ENCODE measurements around the gene EEF1A2.

EEF1A2 gene

DNA sequence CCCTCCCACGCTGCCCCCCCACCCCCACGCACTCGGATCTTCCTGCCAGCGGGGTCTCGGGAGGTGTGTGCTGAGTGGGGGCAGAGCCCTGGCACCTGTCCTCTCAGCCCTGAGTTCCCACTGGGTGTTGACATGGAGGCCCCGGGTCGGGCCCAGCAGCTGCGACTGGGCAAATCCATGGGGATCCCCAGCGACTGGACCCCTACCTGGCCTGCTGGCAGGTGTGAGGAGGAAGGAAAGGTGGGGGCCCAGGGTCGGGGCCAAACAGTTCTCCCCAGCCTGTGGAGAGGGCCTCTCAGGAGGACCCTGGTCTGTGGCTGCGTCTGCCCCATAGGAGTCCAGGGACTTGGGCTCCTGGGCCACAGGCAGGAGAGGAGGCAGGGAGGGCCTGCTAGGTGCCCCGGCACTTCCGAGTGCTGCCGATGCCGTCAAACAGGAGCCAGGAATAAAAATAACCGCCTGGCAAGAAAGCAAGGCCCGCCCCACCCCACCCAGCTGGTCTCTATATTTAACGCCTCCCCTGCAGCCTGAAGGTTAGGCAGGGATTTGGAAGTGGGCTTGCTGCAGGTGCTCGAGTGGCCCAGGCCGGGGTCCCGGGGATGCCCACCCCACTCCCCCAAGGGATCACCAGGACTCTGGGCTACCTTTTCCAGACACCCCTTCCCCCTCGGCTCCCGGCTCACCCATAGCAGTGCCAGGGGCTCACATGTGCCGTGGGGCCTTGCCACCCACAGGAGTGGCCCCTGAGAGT is 1.4 kb upstream of the EEF1A2 start:
- DNase-seq (ENCODE audit: low read depth in 2 of 2) = no peak

DNA sequence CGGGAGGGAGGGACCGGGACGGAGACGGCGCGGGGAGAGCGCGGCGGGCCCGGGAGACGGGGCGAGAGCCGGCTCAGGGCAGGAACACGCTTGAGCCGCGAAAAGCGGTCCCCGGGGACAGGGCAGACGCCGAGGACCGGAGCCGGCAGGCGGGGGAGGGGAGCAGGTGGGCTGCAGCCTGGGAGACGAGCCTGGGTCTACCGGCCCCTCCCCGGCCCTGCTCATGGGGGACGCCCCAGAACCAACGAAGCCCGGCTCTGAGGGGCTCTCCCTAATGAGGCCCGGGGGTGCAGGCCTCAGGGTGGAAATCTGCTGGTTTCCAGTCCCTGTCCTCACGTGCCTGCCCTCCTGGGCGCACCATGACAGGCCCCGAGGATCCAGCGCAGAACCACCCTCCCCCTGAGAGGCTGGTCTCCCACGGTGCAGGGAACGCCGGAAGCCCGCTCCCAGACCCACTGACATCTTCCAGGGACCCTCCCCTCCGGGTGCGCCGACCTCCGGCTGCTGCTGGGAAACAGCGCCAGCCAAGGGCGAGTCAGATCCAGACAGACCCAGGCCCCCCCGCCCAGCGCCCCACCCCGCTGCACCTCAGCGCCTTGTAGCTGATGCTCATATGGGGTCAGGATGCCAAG is 571 bp upstream of the EEF1A2 start:
- no peak for DNase-seq (ENCODE audit: low read depth in 2 of 2)

GRCh38 chr20:63497946-63498935 is 642 bp downstream of the EEF1A2 start:
- no peak for DNase-seq (ENCODE audit: low read depth in 2 of 2)

DNA sequence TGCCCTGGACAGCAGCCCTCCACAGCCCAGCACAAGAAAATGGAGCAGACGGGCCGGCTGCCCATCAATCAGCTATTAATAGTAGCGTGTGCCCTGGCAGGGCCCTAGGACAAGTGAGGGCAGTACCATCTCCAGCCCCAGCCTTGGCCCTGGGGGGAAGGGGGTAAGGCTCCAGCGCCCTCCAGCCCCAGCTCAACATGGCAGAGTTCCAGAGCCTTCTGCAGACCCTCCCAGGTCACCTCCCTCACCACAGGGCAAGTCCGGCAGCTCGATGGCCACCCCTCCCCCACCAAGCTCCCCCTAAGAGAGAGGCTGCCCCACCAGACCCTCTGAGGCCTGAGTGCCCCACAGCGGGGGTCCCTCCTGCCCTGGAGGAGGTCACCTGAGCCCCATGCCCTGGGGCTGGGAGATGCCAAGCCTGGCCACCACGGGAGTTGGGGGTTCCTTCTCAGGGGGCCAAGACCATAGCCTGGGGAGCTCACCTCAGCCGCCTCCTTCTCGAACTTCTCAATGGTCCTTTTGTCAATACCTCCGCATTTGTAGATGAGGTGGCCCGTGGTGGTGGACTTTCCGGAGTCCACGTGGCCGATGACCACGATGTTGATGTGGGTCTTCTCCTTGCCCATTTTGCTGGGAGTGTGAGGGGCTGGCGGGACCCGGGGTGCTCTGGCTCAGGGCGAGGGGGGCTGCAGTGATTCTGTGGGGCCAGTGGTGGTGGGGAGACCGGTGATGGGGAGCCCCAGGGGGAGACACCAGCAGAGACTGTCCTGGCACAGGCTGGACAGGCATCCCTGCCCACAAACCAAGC is 1.5 kb downstream of the EEF1A2 start:
- no peak for DNase-seq (ENCODE audit: low read depth in 2 of 2)

DNA sequence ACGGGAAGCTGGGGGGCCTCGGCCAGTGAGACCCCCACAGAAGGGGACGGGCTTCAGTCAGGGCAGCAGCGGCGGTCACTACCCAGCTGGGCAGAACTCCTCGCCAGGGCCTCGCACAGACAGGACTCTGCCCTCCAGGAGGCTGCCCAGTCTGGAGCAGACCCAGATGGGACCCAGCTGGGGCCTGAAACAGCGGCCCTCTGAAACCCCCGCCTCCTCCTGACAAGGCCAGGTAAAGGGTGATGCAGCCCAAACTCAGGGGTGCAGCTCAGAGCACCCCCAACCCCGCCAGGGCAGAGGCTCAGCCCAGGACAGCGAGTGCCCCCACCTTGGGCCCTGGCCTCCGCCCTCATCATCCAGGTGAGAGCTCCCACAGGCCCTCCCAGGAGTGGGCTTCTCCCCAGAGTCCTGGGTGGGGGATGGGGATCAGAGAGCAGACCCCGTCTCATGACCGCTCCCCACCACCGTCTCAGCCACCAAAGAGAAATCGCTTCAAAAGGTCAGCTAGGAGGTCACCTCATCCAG is 2.2 kb downstream of the EEF1A2 start:
- DNase-seq (ENCODE audit: low read depth in 2 of 2) = no peak

GRCh38 chr20:63495741-63496595 is 2.9 kb downstream of the EEF1A2 start:
- DNase-seq (ENCODE audit: low read depth in 2 of 2) = peak; percentile 63

DNA sequence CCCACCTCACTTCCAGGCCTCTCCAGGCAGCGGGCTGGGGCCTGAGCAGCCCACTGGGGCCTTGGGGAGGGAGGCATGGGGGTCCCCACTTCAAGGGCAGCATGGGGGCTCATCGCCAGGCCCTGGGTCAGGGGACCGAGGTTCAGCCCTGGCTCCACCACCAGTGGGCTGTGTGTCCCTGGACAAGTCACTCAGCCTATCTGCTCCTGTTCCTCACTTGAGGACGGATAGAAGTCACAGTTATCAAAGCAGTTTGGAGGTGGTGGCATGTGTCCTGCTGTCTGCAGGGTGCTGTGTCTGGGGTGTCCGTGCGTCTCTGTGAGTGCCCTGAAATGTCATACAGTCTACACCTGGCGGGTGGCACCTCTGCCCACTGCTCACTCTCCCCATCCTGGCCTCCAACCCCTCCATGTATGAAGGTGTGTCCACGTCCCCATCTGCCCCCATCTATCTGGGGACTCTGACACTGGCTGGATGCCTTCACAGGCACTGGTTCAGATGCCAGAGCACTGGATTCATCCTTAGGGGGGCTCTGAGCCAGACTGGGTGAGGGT is 3.6 kb downstream of the EEF1A2 start:
- DNase-seq (ENCODE audit: low read depth in 2 of 2) = no peak

DNA sequence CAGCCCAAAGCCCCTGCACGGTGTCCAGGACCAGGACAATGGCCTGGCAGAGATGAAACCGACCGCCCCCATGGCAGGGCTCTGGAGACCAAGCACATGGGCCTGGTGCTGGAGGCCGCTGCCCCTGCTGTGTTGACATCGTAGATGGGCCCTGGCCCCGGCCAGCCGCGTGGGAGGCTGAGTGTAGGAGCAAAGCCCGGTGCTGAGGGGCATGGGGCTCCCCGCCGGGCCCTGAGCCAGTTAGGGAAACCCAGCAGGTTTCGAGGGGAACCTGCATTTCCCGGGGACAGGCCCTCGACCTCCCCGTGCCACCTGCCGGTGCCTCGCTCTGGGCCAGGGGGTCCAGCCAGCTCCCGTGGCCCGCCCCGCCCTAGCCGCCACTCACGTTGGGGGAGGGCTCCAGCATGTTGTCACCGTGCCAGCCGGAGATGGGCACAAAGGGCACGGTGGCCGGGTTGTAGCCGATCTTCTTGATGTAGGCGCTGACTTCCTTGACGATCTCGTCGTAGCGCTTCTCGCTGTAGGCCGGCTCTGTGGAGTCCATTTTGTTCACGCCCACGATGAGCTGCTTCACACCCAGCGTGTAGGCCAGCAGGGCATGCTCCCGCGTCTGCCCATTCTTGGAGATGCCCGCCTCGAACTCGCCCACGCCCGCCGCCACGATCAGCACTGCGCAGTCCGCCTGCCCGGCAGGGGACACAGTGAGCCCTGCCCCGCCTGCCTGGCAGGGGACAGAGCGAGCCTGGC is 4.3 kb downstream of the EEF1A2 start:
- no peak for DNase-seq (ENCODE audit: low read depth in 2 of 2)

- no peak for DNase-seq (ENCODE audit: low read depth in 2 of 2)
Observed at GRCh38 chr20:63494084-63494419, 4.8 kb downstream of the EEF1A2 start.

DNA sequence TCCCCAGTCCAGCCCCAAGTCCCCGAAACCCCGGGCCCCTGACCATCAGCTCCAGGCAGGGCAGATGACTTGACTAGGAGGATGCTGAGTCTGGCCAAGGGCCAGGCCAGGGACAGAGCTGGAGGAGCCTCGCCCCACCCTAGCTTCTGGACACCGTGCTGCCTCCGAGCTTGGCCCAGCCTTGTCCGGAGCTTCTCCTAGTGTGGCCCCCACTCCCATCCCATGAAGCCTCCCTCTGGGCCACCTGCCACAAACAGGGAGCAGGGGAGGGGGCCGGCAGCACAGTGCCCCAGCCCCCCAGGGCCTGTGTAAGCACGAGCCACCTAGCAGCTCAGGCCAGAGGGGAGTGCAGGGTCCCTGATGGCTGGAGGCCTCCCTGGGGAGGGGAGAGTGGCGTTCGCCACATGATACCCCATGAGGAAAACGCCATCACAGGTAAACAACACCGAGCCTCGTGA is 5.3 kb downstream of the EEF1A2 start:
- DNase-seq (ENCODE audit: low read depth in 2 of 2) = no peak

DNA sequence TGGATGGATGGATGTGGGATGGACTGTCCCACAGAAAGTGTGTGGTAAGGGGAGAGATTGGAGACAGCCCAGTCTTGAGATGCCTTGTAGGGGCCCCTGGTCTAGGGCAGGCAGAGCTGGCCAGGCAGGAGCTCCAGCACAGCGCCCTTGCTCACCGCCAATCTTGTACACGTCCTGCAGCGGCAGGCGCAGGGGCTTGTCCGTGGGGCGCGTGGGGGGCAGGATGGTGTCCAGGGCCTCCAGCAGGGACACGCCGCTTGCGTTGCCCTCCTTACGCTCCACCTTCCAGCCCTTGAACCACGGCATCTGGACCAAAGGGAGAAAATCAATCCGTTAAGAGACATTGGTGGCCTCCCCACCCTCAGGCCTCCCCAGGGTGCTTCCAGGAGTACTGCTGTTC is 5.9 kb downstream of the EEF1A2 start:
- no peak for DNase-seq (ENCODE audit: low read depth in 2 of 2)

DNA sequence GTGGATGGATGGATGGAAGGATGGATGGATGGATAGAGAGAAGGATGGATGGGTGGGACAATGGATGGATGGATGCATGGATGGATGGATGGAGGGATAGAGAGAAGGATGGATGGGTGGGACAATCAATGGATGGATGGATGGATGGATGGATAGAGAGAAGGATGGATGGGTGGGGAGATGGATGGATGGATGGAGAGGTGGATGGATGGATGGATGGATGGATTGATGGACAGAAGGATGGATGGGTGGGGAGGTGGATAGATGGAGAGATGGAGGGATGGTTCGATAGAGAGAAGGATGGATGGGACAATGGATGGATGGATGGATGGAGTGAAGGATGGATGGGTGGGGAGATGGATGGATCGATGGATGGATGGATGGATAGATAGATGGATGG is 6.4 kb downstream of the EEF1A2 start:
- no peak for DNase-seq (ENCODE audit: low read depth in 2 of 2)

DNA sequence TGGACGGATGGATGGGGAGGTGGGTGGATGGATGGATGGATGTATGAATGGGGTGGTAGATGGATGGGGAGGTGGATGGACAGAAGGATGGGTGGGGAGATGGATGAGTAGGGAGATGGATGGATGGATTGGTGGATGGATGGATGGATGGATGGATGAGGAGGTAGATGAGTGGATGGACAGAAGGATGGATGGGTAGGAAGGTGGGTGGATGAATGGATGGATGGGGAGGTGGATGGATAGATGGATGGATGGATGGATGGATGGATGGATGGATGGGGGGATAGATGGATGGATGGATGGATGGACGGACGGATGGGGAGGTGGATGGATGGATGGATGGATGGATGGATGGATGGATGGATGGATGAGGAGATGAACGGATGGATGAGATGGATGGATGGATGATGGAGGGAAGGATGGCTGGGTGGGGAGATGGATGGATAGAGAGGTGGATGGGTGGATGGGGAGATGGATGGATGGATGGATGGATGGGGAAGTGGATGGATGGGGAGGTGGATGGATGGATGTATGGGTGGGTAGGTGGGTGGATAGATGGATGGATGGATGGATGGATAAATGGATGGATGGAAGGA is 7.2 kb downstream of the EEF1A2 start:
- no peak for DNase-seq (ENCODE audit: low read depth in 2 of 2)

DNA sequence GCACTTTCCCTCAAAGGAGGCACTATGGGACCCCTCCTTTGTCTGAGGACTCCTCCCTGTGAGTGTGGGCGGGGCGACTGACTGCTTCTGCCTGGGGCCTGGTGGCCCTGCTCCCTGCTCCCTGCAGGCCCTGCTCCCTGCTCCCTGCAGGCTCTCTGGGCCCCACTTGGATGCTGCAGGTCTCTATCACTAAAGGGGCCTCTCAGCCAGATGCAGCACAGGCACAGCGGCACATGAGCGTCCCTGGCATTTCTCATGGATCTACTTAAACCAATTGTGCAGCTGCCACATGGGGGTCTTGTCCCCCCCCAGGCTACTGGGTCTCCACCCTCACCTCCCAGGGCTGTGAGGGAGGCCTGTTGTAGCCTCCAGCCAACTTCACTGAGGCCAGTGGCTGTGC is 7.8 kb downstream of the EEF1A2 start:
- no peak for DNase-seq (ENCODE audit: low read depth in 2 of 2)

DNA sequence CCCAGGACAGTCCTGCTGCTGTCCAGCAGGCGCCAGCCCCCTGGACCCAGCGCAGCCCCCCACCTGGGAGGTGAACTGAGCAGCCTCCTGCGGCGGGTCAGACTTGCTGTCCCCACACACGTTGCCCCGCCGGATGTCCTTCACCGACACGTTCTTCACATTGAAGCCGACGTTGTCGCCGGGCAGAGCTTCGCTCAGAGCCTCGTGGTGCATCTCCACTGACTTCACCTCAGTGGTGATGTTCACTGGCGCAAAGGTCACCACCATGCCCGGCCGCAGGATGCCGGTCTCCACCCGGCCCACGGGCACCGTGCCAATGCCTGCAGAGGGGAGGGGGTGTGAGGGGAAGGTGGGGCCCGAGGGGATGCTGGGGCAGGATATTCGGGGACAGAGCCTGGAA is 8.5 kb downstream of the EEF1A2 start:
- no peak for DNase-seq (ENCODE audit: low read depth in 2 of 2)

DNA sequence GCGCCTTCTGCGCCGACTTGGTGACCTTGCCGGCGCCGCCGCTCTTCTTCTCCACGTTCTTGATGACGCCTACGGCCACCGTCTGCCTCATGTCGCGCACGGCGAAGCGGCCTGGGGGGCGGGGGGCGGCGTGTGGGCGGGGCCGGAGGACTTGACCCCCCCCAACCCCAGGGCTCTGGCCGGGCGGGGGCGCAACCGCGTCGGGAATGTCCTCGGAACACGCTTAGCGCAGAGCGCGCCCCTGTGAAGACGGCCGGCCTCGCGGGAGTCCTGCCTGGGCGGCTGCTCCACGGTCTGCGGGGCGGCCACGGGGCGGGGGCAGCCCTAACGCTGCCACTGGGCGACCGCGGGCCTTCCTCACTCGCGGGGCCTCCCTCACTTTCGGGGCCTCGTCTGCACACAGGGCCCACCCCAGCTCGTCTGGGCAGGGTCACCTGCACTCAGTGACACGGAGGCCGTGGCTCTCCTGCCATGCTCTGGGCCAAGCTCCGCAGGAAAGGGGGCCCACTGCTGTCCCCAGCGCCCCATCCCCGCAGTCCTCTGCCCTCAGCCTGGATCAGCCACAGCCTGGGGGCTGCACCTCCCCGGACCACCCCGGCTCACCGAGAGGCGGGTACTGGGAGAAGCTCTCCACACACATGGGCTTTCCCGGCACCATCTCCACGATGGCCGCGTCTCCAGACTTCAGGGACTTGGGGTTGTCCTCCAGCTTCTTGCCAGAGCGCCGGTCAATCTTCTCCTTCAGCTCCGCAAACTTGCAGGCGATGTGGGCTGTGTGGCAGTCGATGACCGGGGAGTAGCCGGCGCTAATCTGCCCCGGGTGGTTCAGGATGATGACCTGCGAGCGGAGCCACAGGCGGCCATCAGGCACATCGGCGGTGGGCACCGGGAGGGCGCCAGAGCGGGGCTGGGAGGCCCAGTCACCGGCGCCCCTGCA is 10.3 kb downstream of the EEF1A2 start:
- DNase-seq (ENCODE audit: low read depth in 2 of 2) = no peak

DNA sequence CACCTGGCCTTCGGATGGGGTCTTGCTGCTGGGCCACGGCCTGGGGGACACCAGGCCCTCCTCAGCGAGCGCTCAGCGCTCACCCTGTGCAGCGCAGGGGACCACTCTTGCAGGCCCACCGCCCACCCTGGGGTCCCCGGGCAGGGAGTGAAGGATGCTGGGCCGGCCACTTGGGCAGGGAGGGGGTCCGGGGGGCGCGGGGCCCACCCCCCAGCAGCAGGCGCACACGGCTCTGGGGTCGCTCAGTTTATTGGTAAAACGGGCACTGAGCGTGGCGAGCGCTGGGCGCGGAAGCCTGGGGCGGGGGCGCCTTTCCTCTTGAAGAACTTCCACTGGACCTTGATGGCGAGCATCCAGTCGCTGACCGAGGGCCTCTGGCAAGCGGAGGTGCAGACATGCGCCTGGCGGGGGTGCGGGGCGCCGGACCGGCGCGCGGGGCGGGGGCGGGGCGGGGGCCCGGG is 11.1 kb downstream of the EEF1A2 start:
- DNase-seq (ENCODE audit: low read depth in 2 of 2) = no peak
